Activated T-cell treated with anti-CD3 and anti-CD28 coated beads, Interleukin-2, amount 50 U/mL, for 24 hours (primary cell): ENCODE results near the gene CLRN2.
A peak's percentile ranks its signal among the peaks of the same experiment; 100 is the strongest.

Experiments
- DNase-seq: peaks from one replicate; pipeline ENCODE4 v3.0.0-alpha.2; 2020
- H3K27ac Mint-ChIP-seq: 2 replicates; pipeline ENCODE4 v1.8.0; 2020; ENCODE audit warnings: mild to moderate bottlenecking, mixed read lengths
- H3K27me3 Mint-ChIP-seq: 2 replicates; pipeline ENCODE4 v1.8.0; 2020; ENCODE audit warnings: mixed read lengths
- H3K36me3 Mint-ChIP-seq: 2 replicates; pipeline ENCODE4 v1.8.0; 2020; ENCODE audit warnings: low read depth, mixed read lengths
- H3K4me1 Mint-ChIP-seq: 2 replicates; pipeline ENCODE4 v1.8.0; 2020; ENCODE audit warnings: low read depth, mixed read lengths
- H3K4me3 Mint-ChIP-seq: 2 replicates; pipeline ENCODE4 v1.8.0; 2020; ENCODE audit warnings: mild to moderate bottlenecking, moderate library complexity, mixed read lengths
- H3K9me3 Mint-ChIP-seq: 2 replicates; pipeline ENCODE4 v1.8.0; 2020; ENCODE audit warnings: mixed read lengths

CLRN2 gene

DNA sequence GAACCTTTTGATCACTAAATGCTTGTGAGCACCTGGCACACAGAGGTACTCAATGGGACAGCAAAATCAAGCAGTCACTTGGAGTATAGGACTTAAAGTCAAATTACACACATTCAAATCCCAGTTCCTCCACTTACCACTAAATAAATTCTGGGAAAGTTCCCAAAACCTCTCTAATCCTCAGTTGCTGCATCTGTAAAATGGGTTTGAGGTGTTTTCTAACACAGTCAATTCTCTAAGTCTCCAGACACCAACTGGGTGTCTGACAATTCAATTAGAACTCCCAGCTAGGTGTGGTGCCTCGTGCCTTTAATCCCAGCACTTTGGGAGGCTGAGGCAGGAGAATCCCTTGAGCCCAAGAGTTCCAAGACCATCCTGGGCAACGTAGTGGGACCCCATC, 22.1 kb upstream of the CLRN2 start:
- H3K36me3 Mint-ChIP-seq: peaks cover 96% of the 10 kb centered on the region
- no peaks in the 10 kb centered on the region for H3K9me3 Mint-ChIP-seq
- H3K4me3 Mint-ChIP-seq: no peak overlapping the region
- no peaks in the 10 kb centered on the region for H3K27me3 Mint-ChIP-seq
- no peak overlapping the region for H3K27ac Mint-ChIP-seq
- peaks cover 15% of the 10 kb centered on the region for H3K4me1 Mint-ChIP-seq
- DNase-seq: no peak

DNA sequence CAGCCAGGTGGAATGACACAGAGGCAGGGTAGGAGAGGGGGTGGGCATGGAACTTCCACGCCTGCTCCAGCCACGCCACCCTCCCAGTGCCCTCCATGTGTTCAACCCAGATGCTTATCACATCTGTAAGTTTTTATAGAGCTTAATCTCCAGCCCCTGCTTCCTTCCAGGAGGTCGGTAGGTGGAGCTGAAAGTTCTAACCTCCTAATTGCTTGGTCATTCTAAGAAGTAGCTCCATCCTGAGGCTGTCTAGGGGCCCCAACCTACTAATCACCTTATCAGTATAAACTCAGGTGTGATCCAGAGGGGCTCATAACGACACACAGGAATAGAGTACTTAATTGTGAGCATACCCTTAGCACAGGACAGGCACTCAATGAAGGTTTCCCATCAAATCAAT, 21.3 kb upstream of the CLRN2 start:
- Mint-ChIP-seq H3K9me3 (no peaks in the 10 kb centered on the region), H3K27ac (peak overlapping the region; percentile 37), H3K27me3 (no peaks in the 10 kb centered on the region), H3K4me1 (peaks cover 18% of the 10 kb centered on the region), H3K36me3 (peaks cover 96% of the 10 kb centered on the region), H3K4me3 (no peak overlapping the region)
- DNase-seq: no peak

- no peak overlapping the region for H3K4me3 Mint-ChIP-seq
- peaks cover 21% of the 10 kb centered on the region for H3K4me1 Mint-ChIP-seq
- no peak for DNase-seq
- no peaks in the 10 kb centered on the region for H3K9me3 Mint-ChIP-seq
- H3K27ac Mint-ChIP-seq: peak overlapping the region; percentile 72
- no peaks in the 10 kb centered on the region for H3K27me3 Mint-ChIP-seq
- H3K36me3 Mint-ChIP-seq: peaks cover 96% of the 10 kb centered on the region
These were observed 20.4 kb upstream of the CLRN2 start for GRCh38 chr4:17494258-17495190.

DNA sequence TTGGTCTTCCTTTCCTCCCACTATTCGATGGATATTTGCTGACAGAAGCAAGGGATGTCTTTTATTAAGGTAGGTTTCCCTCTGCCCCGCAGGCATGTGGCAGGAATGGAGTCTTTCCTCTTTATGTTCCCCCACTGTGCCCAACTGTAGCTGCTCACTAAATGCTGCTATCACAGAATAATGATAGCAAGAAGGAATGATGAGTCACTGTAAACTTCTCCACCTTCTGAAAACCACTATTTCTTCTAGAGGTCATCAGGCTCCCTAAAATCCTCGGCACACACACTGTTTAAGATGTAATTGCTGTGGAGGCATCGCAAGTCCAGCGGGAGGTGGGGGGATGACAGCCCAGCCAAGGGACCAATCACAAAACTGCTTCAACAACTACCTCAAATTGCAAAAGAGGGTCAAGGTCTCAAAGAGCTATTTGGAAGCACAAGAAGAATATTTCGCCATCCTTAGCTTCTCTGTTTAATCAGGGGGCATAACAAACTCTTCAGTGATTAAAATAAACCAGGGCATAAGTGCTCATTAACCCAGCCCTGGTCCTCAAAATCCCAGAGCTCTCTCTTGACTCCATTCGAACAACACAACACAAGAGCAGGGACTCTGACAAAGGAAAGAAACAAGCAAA, 17.0 kb upstream of the CLRN2 start:
- Mint-ChIP-seq H3K27me3 (no peaks in the 10 kb centered on the region), H3K4me3 (no peak overlapping the region), H3K4me1 (peaks cover 33% of the 10 kb centered on the region), H3K27ac (peak overlapping the region; percentile 8), H3K9me3 (no peaks in the 10 kb centered on the region), H3K36me3 (peaks cover 96% of the 10 kb centered on the region)
- DNase-seq: no peak

DNA sequence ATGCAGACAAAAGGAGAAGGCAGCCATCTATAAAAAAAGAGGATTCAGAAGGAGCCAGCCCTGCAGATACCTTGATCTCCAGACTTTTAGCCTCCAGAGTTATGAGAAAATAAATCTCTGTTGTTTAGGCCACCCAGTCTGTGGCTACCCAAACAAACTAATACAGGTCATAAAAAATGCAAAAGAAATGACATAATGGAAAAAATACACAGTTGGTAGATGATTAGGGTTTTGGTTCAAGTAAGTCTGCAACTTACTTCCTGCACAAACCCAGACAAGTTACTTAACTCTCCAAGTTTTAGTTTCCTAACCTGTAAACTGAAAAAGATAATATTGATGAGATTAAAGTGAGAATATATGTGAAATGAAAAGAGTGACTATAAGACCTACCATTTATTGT, 14.4 kb upstream of the CLRN2 start:
- peaks cover 23% of the 10 kb centered on the region for H3K4me1 Mint-ChIP-seq
- peak overlapping the region; percentile 67 for H3K27ac Mint-ChIP-seq
- H3K9me3 Mint-ChIP-seq: no peaks in the 10 kb centered on the region
- H3K27me3 Mint-ChIP-seq: no peaks in the 10 kb centered on the region
- H3K36me3 Mint-ChIP-seq: peaks cover 96% of the 10 kb centered on the region
- DNase-seq: no peak
- H3K4me3 Mint-ChIP-seq: no peak overlapping the region

- no peaks in the 10 kb centered on the region for H3K27me3 Mint-ChIP-seq
- DNase-seq: no peak
- H3K4me1 Mint-ChIP-seq: peaks cover 36% of the 10 kb centered on the region
- H3K9me3 Mint-ChIP-seq: no peaks in the 10 kb centered on the region
- H3K36me3 Mint-ChIP-seq: peaks cover 99% of the 10 kb centered on the region
- H3K4me3 Mint-ChIP-seq: no peak overlapping the region
- H3K27ac Mint-ChIP-seq: peak overlapping the region; percentile 30
These were observed 12.2 kb upstream of the CLRN2 start for GRCh38 chr4:17502756-17503155.

DNA sequence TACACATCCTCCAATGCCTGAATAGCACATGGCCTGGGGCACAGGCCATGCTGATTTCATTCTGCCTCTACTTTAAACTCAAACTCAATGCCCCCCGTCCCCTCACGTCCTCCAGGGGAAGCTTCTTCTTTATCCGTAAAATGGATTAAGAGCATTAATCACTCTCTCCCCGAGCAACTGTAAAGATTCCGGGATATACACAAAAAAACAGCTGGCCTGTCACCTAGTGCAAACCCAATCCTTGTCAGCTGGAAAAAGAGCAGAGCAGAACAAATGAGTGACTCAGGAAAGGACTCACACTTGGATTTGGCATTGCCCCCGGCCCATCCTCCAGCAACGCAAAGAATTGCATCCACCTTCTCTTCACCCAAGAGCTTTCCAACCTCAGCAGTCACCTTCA, 10.9 kb upstream of the CLRN2 start:
- peaks cover 98% of the 10 kb centered on the region for H3K36me3 Mint-ChIP-seq
- no peak overlapping the region for H3K27ac Mint-ChIP-seq
- H3K4me3 Mint-ChIP-seq: no peak overlapping the region
- no peaks in the 10 kb centered on the region for H3K9me3 Mint-ChIP-seq
- no peaks in the 10 kb centered on the region for H3K27me3 Mint-ChIP-seq
- DNase-seq: no peak
- peaks cover 33% of the 10 kb centered on the region for H3K4me1 Mint-ChIP-seq

GRCh38 chr4:17510582-17510981, 4.4 kb upstream of the CLRN2 start:
- no peak for DNase-seq
- Mint-ChIP-seq H3K9me3 (no peaks in the 10 kb centered on the region), H3K36me3 (peaks cover 59% of the 10 kb centered on the region), H3K4me3 (peak overlapping the region; percentile 91), H3K4me1 (peaks cover 42% of the 10 kb centered on the region), H3K27ac (peak overlapping the region; percentile 90), H3K27me3 (no peaks in the 10 kb centered on the region)

DNA sequence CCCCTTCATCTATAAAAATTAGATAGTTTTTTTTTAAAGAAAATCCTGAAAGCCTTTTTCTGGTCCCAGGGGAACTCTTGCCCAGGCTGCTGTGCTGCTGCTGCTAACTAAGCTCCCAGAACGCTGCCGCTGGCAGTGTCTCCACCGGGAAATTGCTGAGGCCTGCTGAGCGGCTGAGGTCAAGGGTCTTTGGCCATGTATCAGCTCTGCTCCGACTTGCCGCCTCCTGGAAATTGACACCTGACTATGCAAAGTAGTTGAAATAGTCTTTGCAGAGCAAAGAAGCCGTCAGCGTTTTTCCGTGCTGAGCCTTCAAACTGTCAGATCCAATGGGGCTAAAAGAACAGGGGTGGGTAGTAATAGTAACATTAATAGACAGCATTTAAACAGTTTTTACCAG, 3.9 kb upstream of the CLRN2 start:
- no peaks in the 10 kb centered on the region for H3K9me3 Mint-ChIP-seq
- H3K27me3 Mint-ChIP-seq: no peaks in the 10 kb centered on the region
- peaks cover 39% of the 10 kb centered on the region for H3K4me1 Mint-ChIP-seq
- peak overlapping the region; percentile 90 for H3K27ac Mint-ChIP-seq
- H3K4me3 Mint-ChIP-seq: peak overlapping the region; percentile 91
- H3K36me3 Mint-ChIP-seq: peaks cover 54% of the 10 kb centered on the region
- peak; percentile 32 for DNase-seq

DNA sequence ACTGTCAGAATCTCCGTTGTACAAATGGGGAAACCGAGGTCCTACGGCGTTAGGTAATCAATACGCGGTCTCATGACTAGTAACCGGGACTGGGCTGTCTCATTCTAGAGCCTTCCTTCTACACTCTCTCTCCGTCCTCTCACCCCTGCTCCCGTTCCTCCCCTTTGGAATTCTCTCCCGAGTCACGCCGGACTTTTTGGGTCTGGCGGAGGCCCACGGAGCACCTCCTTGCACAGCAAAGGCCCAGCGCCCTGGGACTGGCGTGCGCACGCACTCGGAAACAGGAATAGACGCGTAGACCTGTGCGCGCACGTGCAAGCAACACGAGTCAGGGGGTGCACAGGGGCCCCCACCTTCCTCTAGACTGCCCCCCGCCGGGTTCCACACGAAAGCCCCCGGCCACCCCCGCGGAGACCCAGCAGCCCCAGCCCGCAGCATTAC, 3.4 kb upstream of the CLRN2 start:
- H3K27ac Mint-ChIP-seq: peak overlapping the region; percentile 90
- peaks cover under 1% of the 10 kb centered on the region for H3K27me3 Mint-ChIP-seq
- DNase-seq: peak; percentile 79
- H3K36me3 Mint-ChIP-seq: peaks cover 49% of the 10 kb centered on the region
- no peaks in the 10 kb centered on the region for H3K9me3 Mint-ChIP-seq
- H3K4me3 Mint-ChIP-seq: peak overlapping the region; percentile 91
- H3K4me1 Mint-ChIP-seq: peaks cover 36% of the 10 kb centered on the region

GRCh38 chr4:17511950-17512795, 2.8 kb upstream of the CLRN2 start, which contains the start of gene QDPR:
Gene QDPR, minus strand, starts transcription at chr4:17512090. Its CDS starts 36 bp downstream, at chr4:17512054.
- Mint-ChIP-seq H3K27me3 (peaks cover 7% of the 10 kb centered on the region), H3K4me3 (peak within 1 kb of the TSS; percentile 91)
- DNase-seq: peak; percentile 88

GRCh38 chr4:17512973-17513665, 1.8 kb upstream of the CLRN2 start:
- Mint-ChIP-seq H3K27ac (peak overlapping the region; percentile 88), H3K4me1 (peaks cover 29% of the 10 kb centered on the region), H3K36me3 (peaks cover 35% of the 10 kb centered on the region), H3K4me3 (peak overlapping the region; percentile 91), H3K9me3 (no peaks in the 10 kb centered on the region), H3K27me3 (peaks cover 7% of the 10 kb centered on the region)
- DNase-seq: no peak

More at GRCh38 chr4:17511950-17512795, 2.8 kb upstream of the CLRN2 start, which contains the start of gene QDPR:
- Mint-ChIP-seq H3K36me3 (peaks cover 43% of the 10 kb centered on the region), H3K9me3 (no peaks in the 10 kb centered on the region), H3K4me1 (peaks cover 31% of the 10 kb centered on the region), H3K27ac (peak within 1 kb of the TSS; percentile 90)

DNA sequence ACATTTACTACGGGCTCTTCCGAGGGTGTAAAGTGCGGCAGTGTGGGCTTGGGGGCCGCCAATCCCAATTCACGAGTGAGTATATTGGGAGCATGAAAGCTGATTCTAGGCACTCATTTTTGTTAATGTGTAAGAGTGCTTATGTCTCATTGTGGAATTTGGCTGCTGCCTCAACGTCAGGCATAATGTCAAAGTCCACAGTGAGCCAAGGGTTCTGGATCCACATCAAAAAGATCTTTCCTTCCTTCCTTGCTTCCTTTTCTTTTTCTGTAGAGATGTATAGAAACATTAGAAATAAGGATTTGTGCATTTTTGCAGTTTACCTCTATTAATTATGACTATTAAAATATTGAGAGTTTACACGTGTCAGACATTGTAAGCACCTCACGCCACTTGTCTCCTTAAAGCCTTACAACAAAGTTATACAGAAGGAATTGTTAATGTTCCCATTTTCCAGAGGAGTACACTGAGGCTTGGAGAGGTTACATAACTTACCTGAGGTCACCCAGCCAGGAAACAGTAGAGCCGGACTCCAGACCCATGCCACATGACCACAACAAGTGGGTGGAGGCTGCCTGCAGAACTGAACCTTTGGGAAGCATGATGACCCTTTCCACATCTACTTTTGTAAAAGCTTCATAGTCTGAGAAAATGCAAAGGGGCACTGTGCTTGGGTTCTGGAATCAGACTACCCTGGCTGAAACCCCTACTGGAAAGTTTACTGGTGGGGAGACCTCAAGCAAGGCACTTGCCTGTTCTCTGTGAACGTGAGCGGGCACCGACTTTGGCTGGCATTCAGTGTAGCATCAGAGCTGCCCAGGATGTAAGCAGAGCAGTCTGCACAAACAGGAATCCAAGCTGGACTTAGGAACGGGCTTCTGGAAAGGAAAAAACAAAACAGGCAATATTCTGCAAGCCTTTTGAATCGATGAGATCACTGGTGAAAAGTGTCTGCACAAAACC, 761 bp downstream of the CLRN2 start:
- peaks cover 14% of the 10 kb centered on the region for H3K4me1 Mint-ChIP-seq
- no peak for DNase-seq
- no peak overlapping the region for H3K4me3 Mint-ChIP-seq
- H3K9me3 Mint-ChIP-seq: no peaks in the 10 kb centered on the region
- H3K27ac Mint-ChIP-seq: no peak overlapping the region
- H3K36me3 Mint-ChIP-seq: peaks cover 11% of the 10 kb centered on the region
- peaks cover 16% of the 10 kb centered on the region for H3K27me3 Mint-ChIP-seq
